GM19324 (cell line): ENCODE results near the gene PRR11.
"Not testable (repeated sequence)": the region's sequence is repeated elsewhere in the genome, so short reads cannot be mapped to it uniquely, and the experiment has no call there.

ENCODE experiments used
- ATAC-seq: cut with Tn5 transposase; IDR thresholded peaks from one replicate; pipeline ENCODE4 v1.9.1; 2021; ENCODE audit warnings: mild to moderate bottlenecking, moderate library complexity; ENCODE audit not compliant: unreplicated experiment, low FRiP score

Gene PRR11

GRCh38 chr17:59155439-59156177 is at the start of gene PRR11:
TSS of gene PRR11 (plus strand) at chr17:59155746. CDS start at chr17:59169753, 14,007 bp downstream.
- peak; percentile 93 for ATAC-seq

GRCh38 chr17:59105852-59106462 is 49.6 kb upstream of the PRR11 start:
- peak; percentile 30 for ATAC-seq

GRCh38 chr17:59106463-59107305 is 48.9 kb upstream of the PRR11 start, which contains the start of gene TRIM37:
TSS of gene TRIM37 (minus strand) at chr17:59106880. CDS start at chr17:59106461, 419 bp downstream.
- peak; percentile 96 for ATAC-seq

- no peak for ATAC-seq
These were observed 48.3 kb upstream of the PRR11 start for GRCh38 chr17:59107306-59107670.

- no peak for ATAC-seq
These were observed 47.0 kb upstream of the PRR11 start for GRCh38 chr17:59108400-59109102.

- no peak for ATAC-seq
These were observed 44.6 kb upstream of the PRR11 start for GRCh38 chr17:59110973-59111372.

GRCh38 chr17:59111539-59111938 is 44.0 kb upstream of the PRR11 start:
- no peak for ATAC-seq

- no peak for ATAC-seq
These were observed 40.1 kb upstream of the PRR11 start for GRCh38 chr17:59115474-59115873.

GRCh38 chr17:59121901-59122480 is 33.6 kb upstream of the PRR11 start:
- ATAC-seq: no peak

- no peak for ATAC-seq
These were observed 30.9 kb upstream of the PRR11 start for GRCh38 chr17:59124665-59125064.

GRCh38 chr17:59126809-59127417 is 28.6 kb upstream of the PRR11 start:
- ATAC-seq: no peak

- ATAC-seq: no peak
These were observed 25.7 kb upstream of the PRR11 start for GRCh38 chr17:59129814-59130213.

GRCh38 chr17:59131131-59131530 is 24.4 kb upstream of the PRR11 start:
- ATAC-seq: no peak

- ATAC-seq: not testable (repeated sequence)
These were observed 17.2 kb upstream of the PRR11 start for GRCh38 chr17:59138339-59138738.

- no peak for ATAC-seq
These were observed 15.6 kb upstream of the PRR11 start for GRCh38 chr17:59139939-59140338.

GRCh38 chr17:59141860-59142259 is 13.7 kb upstream of the PRR11 start:
- ATAC-seq: no peak

GRCh38 chr17:59145571-59146096 is 9.9 kb upstream of the PRR11 start:
- no peak for ATAC-seq

GRCh38 chr17:59149051-59149450 is 6.5 kb upstream of the PRR11 start:
- ATAC-seq: no peak

- ATAC-seq: no peak
These were observed 5.6 kb upstream of the PRR11 start for GRCh38 chr17:59149841-59150511.
